ENCODE measurements around the gene CDC6.

GRCh38 chr17:40287159-40287493 lies 553 bp upstream of the CDC6 start:
- TF ChIP-seq, protein P1, sequence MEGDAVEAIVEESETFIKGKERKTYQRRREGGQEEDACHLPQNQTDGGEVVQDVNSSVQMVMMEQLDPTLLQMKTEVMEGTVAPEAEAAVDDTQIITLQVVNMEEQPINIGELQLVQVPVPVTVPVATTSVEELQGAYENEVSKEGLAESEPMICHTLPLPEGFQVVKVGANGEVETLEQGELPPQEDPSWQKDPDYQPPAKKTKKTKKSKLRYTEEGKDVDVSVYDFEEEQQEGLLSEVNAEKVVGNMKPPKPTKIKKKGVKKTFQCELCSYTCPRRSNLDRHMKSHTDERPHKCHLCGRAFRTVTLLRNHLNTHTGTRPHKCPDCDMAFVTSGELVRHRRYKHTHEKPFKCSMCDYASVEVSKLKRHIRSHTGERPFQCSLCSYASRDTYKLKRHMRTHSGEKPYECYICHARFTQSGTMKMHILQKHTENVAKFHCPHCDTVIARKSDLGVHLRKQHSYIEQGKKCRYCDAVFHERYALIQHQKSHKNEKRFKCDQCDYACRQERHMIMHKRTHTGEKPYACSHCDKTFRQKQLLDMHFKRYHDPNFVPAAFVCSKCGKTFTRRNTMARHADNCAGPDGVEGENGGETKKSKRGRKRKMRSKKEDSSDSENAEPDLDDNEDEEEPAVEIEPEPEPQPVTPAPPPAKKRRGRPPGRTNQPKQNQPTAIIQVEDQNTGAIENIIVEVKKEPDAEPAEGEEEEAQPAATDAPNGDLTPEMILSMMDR (IDR thresholded peaks at IDR 0.05): no peak
- TF ChIP-seq POLR2A (IDR thresholded peaks at IDR 0.05): no peak

All from heart left ventricle (tissue), 13 donors.